Right lobe of liver (tissue), 6 donors: ENCODE data around the gene LRCH1. TPM values are rescaled to one million over a fixed set of nuclear protein-coding genes. Genes with fewer than 3 reads are reported as not detected.

Experiments used
- ATAC-seq, 4 donors: fragments of 200-7000 bp; cut with Tn5 transposase; one replicate each; pipeline ENCODE4 v1.9.1; 2020; ENCODE audit warnings: mild to moderate bottlenecking in 4 of 4, moderate library complexity in 4 of 4
- DNase-seq, 3 donors: peaks; one replicate each; pipeline ENCODE4 v3.0.0-alpha.2; 2020
- H3K27ac ChIP-seq, 3 donors: fragments of 200-600 bp; one replicate each; pipeline ENCODE4 v1.8.0; 2022
- H3K27me3 ChIP-seq, 2 donors: fragments of 200-600 bp; one replicate each; pipeline ENCODE4 v1.8.0; 2022
- H3K36me3 ChIP-seq, 4 donors: fragments of 200-600 bp; sonication (generic) in 1 of 4; one replicate each; pipeline versions ENCODE4 v1.5.1 to v1.8.0; 2017 to 2022; ENCODE audit warnings: control low read depth in 1 of 4
- H3K4me1 ChIP-seq, 4 donors: fragments of 200-600 bp; sonication (generic) in 1 of 4; one replicate each; pipeline versions ENCODE4 v1.5.1 to v1.8.0; 2017 to 2022; ENCODE audit warnings: control low read depth in 1 of 4
- H3K4me3 ChIP-seq, 3 donors: fragments of 200-600 bp; one replicate each; pipeline ENCODE4 v1.8.0; 2022
- H3K9me3 ChIP-seq, 4 donors: fragments of 200-600 bp; sonication (generic) in 1 of 4; one replicate each; pipeline versions ENCODE4 v1.5.1 to v1.8.0; 2017 to 2022; ENCODE audit warnings: control low read depth in 1 of 4
- CTCF ChIP-seq, 4 donors: fragments of 200-600 bp in 3 of 4; fragments of 450-650 bp in 1 of 4; IDR thresholded peaks; one replicate each; pipeline versions ENCODE4 v1.5.1 to v1.8.0; 2016 to 2022; ENCODE audit warnings: antibody characterized with exemption in 4 of 4, mild to moderate bottlenecking in 2 of 4
- POLR2A ChIP-seq: fragments of 450-650 bp; IDR thresholded peaks from one replicate; pipeline ENCODE4 v1.6.1; 2017; ENCODE audit warnings: antibody characterized with exemption, mild to moderate bottlenecking
- WGBS: methylation state at CpG from one replicate; pipeline ENCODE4 v1.1.6; 2018; ENCODE audit warnings: low coverage, low lambda C conversion rate; ENCODE audit not compliant: insufficient coverage; ENCODE audit errors: missing lambda C conversion rate; 5-methylcytosine and 5-hydroxymethylcytosine counted together
- intact Hi-C, 2 donors: fragments of 100-400 bp; cut with DNase I; formaldehyde crosslinking; loops; one replicate each; pipeline versions ENCODE4 v1.11.2 to v1.14.1; 2022
- total RNA-seq, 6 experiments: library from RNA; depleted of rRNA in 2 of 6; stranded (reverse); fragments of >200 nt in 2 of 6; fragmentation: NEBNext Ultra II Directional in 3 of 6; extraction: Animal tissue kit (Norgen Biotek cat#: 25700) in 3 of 6; gene quantifications; one replicate each; pipeline versions ENCODE4 v1.1.0 to v1.2.4, GENCODE V29; 2016 to 2023
- donor health status: DM: no; HTN: yes; CAD: no.
- donor health status: DM: no; HTN: no; CAD: no.
- donor health status: DM: no; HTN: no; CAD: no.
- donor health status: DM: no; HTN: yes; CAD: no.
- donor health status: DM: no; HTN: yes; CAD: no.

Gene LRCH1
- total RNA-seq, 6 experiments from 2014 or later, result 5.4 to 9.6 (median 7.7) TPM

GRCh38 chr13:46666727-46667456 is 113.9 kb downstream of the LRCH1 start:
- no peak for DNase-seq
- peak overlapping the region in 1 of 3 donors; percentile 8 for H3K27ac ChIP-seq
- intact Hi-C loops, result no loop called here

GRCh38 chr13:46667687-46668281 is 114.8 kb downstream of the LRCH1 start:
- intact Hi-C loops, result no loop called here
- TF ChIP-seq CTCF (IDR thresholded peaks at IDR 0.05), result no peak
- no peak for TF ChIP-seq POLR2A
- 57% methylated on average over 4 of the region's 4 CpGs for WGBS
- Histone ChIP-seq H3K4me1 (peaks cover 0 to 39% (median 12%) of the 10 kb centered on the region in 4 donors), H3K27me3 (no peaks in the 10 kb centered on the region), H3K36me3 (no peaks in the 10 kb centered on the region), H3K4me3 (no peak overlapping the region), H3K9me3 (no peaks in the 10 kb centered on the region), H3K27ac (peak overlapping the region in 1 of 3 donors; percentile 36)
- peak in 2 of 4 donors; percentile 12 to 13 for ATAC-seq
- DNase-seq, result no peak

More at GRCh38 chr13:46666727-46667456, 113.9 kb downstream of the LRCH1 start:
- Histone ChIP-seq H3K4me3 (no peak overlapping the region), H3K9me3 (no peaks in the 10 kb centered on the region), H3K27me3 (no peaks in the 10 kb centered on the region), H3K36me3 (no peaks in the 10 kb centered on the region), H3K4me1 (peaks cover 0 to 42% (median 12%) of the 10 kb centered on the region in 4 donors)
- whole genome bisulfite sequencing, result 52% methylated on average over 2 of the region's 3 CpGs
- TF ChIP-seq CTCF (IDR thresholded peaks at IDR 0.05) (no peak), POLR2A (no peak)
- no peak for ATAC-seq

- WGBS, result 32% methylated on average over 3 of the region's 3 CpGs
- TF ChIP-seq CTCF (IDR thresholded peaks at IDR 0.05) (no peak), POLR2A (no peak)
- Histone ChIP-seq H3K27me3 (no peaks in the 10 kb centered on the region), H3K4me3 (no peak overlapping the region), H3K36me3 (no peaks in the 10 kb centered on the region), H3K4me1 (peaks cover 0 to 39% (median 11%) of the 10 kb centered on the region in 4 donors), H3K27ac (peak overlapping the region in 1 of 3 donors; percentile 36), H3K9me3 (no peaks in the 10 kb centered on the region)
- intact Hi-C loops, result no loop called here
- no peak for DNase-seq
- peak; percentile 26 to 39 (median 34) for ATAC-seq
Observed at GRCh38 chr13:46668302-46668720, 115.3 kb downstream of the LRCH1 start.

GRCh38 chr13:46668931-46669525 is 116.1 kb downstream of the LRCH1 start:
- 57% methylated on average over 5 of the region's 6 CpGs for WGBS
- no peak for DNase-seq

More at GRCh38 chr13:46668931-46669525, 116.1 kb downstream of the LRCH1 start:
- H3K27me3 ChIP-seq, result no peaks in the 10 kb centered on the region
- ATAC-seq, result no peak
- intact Hi-C loops, result no loop called here
- peaks cover 0 to 40% (median 9%) of the 10 kb centered on the region in 4 donors for H3K4me1 ChIP-seq
- no peak overlapping the region for H3K27ac ChIP-seq
- no peak overlapping the region for H3K4me3 ChIP-seq
- no peak for TF ChIP-seq CTCF (IDR thresholded peaks at IDR 0.05)
- no peak for TF ChIP-seq POLR2A
- H3K36me3 ChIP-seq, result no peaks in the 10 kb centered on the region
- H3K9me3 ChIP-seq, result no peaks in the 10 kb centered on the region
